Measurements from ENCODE around the gene FYCO1.

FYCO1 gene

DNA sequence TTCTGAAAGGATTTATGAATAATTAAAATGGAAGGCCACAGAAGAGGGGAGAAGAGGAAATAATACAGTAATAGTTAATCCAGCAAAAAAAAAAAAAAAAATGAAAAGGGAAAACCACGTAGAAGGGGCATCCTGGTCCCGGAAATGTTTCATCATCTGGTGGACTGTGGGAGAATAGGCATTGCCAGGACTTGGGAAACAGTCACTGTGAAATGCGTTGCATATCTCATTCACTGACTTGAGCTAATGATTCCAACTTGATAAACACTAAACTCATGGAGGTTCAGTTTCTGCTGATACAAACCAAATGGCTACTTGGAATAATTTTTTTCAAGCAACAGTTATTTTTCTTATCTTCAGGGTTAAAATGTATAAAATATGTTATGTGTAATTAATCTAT lies 28.5 kb upstream of the FYCO1 start:
- no peak overlapping the region for H3K27ac ChIP-seq (ENCODE audit: low read length)
- H3K4me3 ChIP-seq (ENCODE audit: low read depth in 1 of 2, low read length in 2 of 2), result no peak overlapping the region
- no peaks in the 10 kb centered on the region for H3K27me3 ChIP-seq (ENCODE audit: low read depth, low read length)
- H3K36me3 ChIP-seq (ENCODE audit: control insufficient read depth in 1 of 2, insufficient read depth in 2 of 2, low read length in 2 of 2), result no peaks in the 10 kb centered on the region
- H3K9me3 ChIP-seq (ENCODE audit: control insufficient read depth in 1 of 2, low read length in 2 of 2), result peaks cover 0 to 2% of the 10 kb centered on the region in 2 donors
- H3K4me1 ChIP-seq (ENCODE audit: control insufficient read depth in 1 of 2, insufficient read depth in 2 of 2, low read length in 2 of 2), result no peaks in the 10 kb centered on the region

DNA sequence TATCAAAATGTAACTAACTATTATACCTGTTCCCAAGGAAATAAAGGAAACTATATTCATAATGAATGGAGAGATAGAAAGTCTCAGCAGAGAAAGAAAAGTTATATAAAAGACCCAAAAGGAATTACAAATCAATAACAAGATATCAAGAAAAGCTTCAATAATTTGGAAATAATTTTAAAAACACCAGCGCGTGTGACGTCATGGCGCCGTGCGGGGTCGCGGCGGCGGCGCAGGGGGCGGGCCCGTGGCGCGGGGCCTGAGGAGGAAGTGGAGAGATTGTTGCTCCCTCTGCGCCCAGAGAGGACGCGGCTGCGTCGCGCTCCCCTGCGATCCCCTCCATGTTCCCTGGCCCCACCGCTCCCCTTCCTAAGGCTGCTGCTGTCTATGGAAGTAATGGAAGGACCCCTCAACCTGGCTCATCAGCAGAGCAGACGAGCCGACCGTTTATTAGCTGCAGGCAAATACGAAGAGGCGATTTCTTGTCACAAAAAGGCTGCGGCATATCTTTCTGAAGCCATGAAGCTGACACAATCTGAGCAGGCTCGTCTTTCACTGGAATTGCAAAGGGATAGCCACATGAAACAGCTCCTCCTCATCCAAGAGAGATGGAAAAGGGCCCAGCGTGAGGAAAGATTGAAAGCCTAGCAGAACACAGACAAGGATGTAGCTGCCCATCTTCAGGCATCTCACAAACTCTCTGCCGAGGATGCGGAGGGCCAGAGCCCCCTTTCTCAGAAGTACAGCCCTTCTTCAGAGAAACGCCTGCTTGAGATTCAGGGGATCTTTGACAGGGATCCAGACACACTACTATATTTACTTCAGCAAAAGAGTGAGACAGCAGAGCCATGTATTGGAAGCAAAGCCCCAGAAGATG lies 27.5 kb upstream of the FYCO1 start:
- no peaks in the 10 kb centered on the region for H3K4me1 ChIP-seq (ENCODE audit: control insufficient read depth in 1 of 2, insufficient read depth in 2 of 2, low read length in 2 of 2)
- H3K27ac ChIP-seq (ENCODE audit: low read length), result no peak overlapping the region
- no peak overlapping the region for H3K4me3 ChIP-seq (ENCODE audit: low read depth in 1 of 2, low read length in 2 of 2)

GRCh38 chr3:46021516-46021915 lies 25.9 kb upstream of the FYCO1 start:
- Histone ChIP-seq H3K9me3 (ENCODE audit: control insufficient read depth in 1 of 2, low read length in 2 of 2) (no peaks in the 10 kb centered on the region), H3K36me3 (ENCODE audit: control insufficient read depth in 1 of 2, insufficient read depth in 2 of 2, low read length in 2 of 2) (no peaks in the 10 kb centered on the region), H3K27ac (ENCODE audit: low read length) (no peak overlapping the region)

More for the DNA sequence above, 27.5 kb upstream of the FYCO1 start:
- H3K36me3 ChIP-seq (ENCODE audit: control insufficient read depth in 1 of 2, insufficient read depth in 2 of 2, low read length in 2 of 2), result no peaks in the 10 kb centered on the region
- peaks cover 0 to 2% of the 10 kb centered on the region in 2 donors for H3K9me3 ChIP-seq (ENCODE audit: control insufficient read depth in 1 of 2, low read length in 2 of 2)
- H3K27me3 ChIP-seq (ENCODE audit: low read depth, low read length), result no peaks in the 10 kb centered on the region

GRCh38 chr3:46020766-46021510 lies 25.3 kb upstream of the FYCO1 start:
- Histone ChIP-seq H3K27ac (ENCODE audit: low read length) (no peak overlapping the region), H3K4me1 (ENCODE audit: control insufficient read depth in 1 of 2, insufficient read depth in 2 of 2, low read length in 2 of 2) (no peaks in the 10 kb centered on the region), H3K36me3 (ENCODE audit: control insufficient read depth in 1 of 2, insufficient read depth in 2 of 2, low read length in 2 of 2) (no peaks in the 10 kb centered on the region), H3K9me3 (ENCODE audit: control insufficient read depth in 1 of 2, low read length in 2 of 2) (no peaks in the 10 kb centered on the region), H3K4me3 (ENCODE audit: low read depth in 1 of 2, low read length in 2 of 2) (no peak overlapping the region), H3K27me3 (ENCODE audit: low read depth, low read length) (no peaks in the 10 kb centered on the region)

More at GRCh38 chr3:46021516-46021915, 25.9 kb upstream of the FYCO1 start:
- H3K4me1 ChIP-seq (ENCODE audit: control insufficient read depth in 1 of 2, insufficient read depth in 2 of 2, low read length in 2 of 2), result no peaks in the 10 kb centered on the region
- H3K4me3 ChIP-seq (ENCODE audit: low read depth in 1 of 2, low read length in 2 of 2), result no peak overlapping the region
- no peaks in the 10 kb centered on the region for H3K27me3 ChIP-seq (ENCODE audit: low read depth, low read length)

DNA sequence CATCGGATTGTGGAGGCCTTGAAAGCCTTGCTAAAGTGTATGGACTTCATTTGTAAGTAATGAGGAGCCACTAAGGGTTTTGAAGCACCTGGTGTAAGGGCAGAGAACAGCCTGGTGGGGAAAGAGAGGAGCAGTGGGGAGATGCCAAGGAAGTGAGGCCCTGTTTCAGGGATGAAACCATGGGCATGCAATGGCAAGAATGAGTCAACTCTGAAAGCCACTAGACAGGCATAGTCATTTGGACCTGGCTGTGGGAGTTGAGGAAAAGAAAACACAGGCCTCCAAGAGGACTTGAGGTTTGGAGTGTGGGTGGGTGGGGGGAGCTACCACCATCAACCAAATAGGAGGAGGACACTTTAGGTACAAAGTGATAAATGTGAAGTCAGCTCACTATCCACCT lies 24.1 kb upstream of the FYCO1 start:
- H3K4me1 ChIP-seq (ENCODE audit: control insufficient read depth in 1 of 2, insufficient read depth in 2 of 2, low read length in 2 of 2), result no peaks in the 10 kb centered on the region
- no peak overlapping the region for H3K4me3 ChIP-seq (ENCODE audit: low read depth in 1 of 2, low read length in 2 of 2)
- H3K27ac ChIP-seq (ENCODE audit: low read length), result no peak overlapping the region
- no peaks in the 10 kb centered on the region for H3K9me3 ChIP-seq (ENCODE audit: control insufficient read depth in 1 of 2, low read length in 2 of 2)
- H3K36me3 ChIP-seq (ENCODE audit: control insufficient read depth in 1 of 2, insufficient read depth in 2 of 2, low read length in 2 of 2), result no peaks in the 10 kb centered on the region
- no peaks in the 10 kb centered on the region for H3K27me3 ChIP-seq (ENCODE audit: low read depth, low read length)

DNA sequence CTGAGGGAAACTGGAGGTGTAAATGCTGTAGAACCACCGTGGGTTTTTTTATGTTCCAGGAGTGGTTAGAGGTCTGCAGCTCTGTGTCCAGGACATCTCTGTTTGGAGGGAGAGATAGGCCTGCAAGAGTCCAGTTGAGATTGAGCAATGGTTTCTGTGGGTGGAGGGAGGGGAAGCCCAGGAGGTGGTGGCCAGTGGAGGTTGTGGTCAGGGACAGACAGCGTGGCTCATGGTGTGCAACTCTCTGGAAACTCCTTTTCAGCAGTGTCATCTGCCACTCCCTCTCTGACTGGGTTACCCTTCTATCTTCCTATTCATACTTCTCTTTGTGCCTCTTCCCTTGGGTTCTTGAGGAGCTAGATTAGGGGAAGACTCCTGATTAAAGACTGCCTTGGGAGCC lies 22.1 kb upstream of the FYCO1 start:
- Histone ChIP-seq H3K36me3 (ENCODE audit: control insufficient read depth in 1 of 2, insufficient read depth in 2 of 2, low read length in 2 of 2) (no peaks in the 10 kb centered on the region), H3K27me3 (ENCODE audit: low read depth, low read length) (no peaks in the 10 kb centered on the region), H3K4me3 (ENCODE audit: low read depth in 1 of 2, low read length in 2 of 2) (no peak overlapping the region), H3K27ac (ENCODE audit: low read length) (no peak overlapping the region), H3K4me1 (ENCODE audit: control insufficient read depth in 1 of 2, insufficient read depth in 2 of 2, low read length in 2 of 2) (no peaks in the 10 kb centered on the region), H3K9me3 (ENCODE audit: control insufficient read depth in 1 of 2, low read length in 2 of 2) (no peaks in the 10 kb centered on the region)

GRCh38 chr3:46013316-46014094 lies 17.9 kb upstream of the FYCO1 start:
- H3K9me3 ChIP-seq (ENCODE audit: control insufficient read depth in 1 of 2, low read length in 2 of 2), result no peaks in the 10 kb centered on the region
- no peaks in the 10 kb centered on the region for H3K4me1 ChIP-seq (ENCODE audit: control insufficient read depth in 1 of 2, insufficient read depth in 2 of 2, low read length in 2 of 2)
- no peak overlapping the region for H3K27ac ChIP-seq (ENCODE audit: low read length)
- no peaks in the 10 kb centered on the region for H3K27me3 ChIP-seq (ENCODE audit: low read depth, low read length)
- no peak overlapping the region for H3K4me3 ChIP-seq (ENCODE audit: low read depth in 1 of 2, low read length in 2 of 2)
- H3K36me3 ChIP-seq (ENCODE audit: control insufficient read depth in 1 of 2, insufficient read depth in 2 of 2, low read length in 2 of 2), result no peaks in the 10 kb centered on the region

DNA sequence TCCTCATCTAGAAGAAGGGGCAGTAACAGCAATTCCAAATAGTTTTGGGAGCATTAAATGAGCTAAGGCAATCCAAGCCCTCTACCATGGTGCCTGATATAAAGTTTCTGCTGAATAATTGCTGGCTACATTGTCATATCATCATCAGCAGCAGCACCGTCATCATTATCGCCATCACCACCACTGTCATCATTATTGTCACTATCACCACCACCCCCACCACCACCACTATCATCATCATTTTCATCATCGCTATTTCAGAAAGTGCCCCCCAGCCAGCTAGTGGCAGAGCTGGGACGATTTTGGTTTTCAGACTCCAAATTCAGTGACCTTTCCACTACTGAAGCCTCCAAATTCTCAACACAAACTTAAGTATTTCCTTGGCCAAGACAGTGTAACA lies 16.6 kb upstream of the FYCO1 start:
- Histone ChIP-seq H3K4me1 (ENCODE audit: control insufficient read depth in 1 of 2, insufficient read depth in 2 of 2, low read length in 2 of 2) (no peaks in the 10 kb centered on the region), H3K4me3 (ENCODE audit: low read depth in 1 of 2, low read length in 2 of 2) (no peak overlapping the region), H3K9me3 (ENCODE audit: control insufficient read depth in 1 of 2, low read length in 2 of 2) (no peaks in the 10 kb centered on the region), H3K36me3 (ENCODE audit: control insufficient read depth in 1 of 2, insufficient read depth in 2 of 2, low read length in 2 of 2) (no peaks in the 10 kb centered on the region), H3K27ac (ENCODE audit: low read length) (no peak overlapping the region), H3K27me3 (ENCODE audit: low read depth, low read length) (no peaks in the 10 kb centered on the region)

- Histone ChIP-seq H3K36me3 (ENCODE audit: control insufficient read depth in 1 of 2, insufficient read depth in 2 of 2, low read length in 2 of 2) (no peaks in the 10 kb centered on the region), H3K27me3 (ENCODE audit: low read depth, low read length) (no peaks in the 10 kb centered on the region), H3K4me3 (ENCODE audit: low read depth in 1 of 2, low read length in 2 of 2) (no peak overlapping the region), H3K9me3 (ENCODE audit: control insufficient read depth in 1 of 2, low read length in 2 of 2) (no peaks in the 10 kb centered on the region), H3K27ac (ENCODE audit: low read length) (no peak overlapping the region), H3K4me1 (ENCODE audit: control insufficient read depth in 1 of 2, insufficient read depth in 2 of 2, low read length in 2 of 2) (peaks cover 0 to 6% of the 10 kb centered on the region in 2 donors)
Measured at GRCh38 chr3:46010519-46011113, 15.0 kb upstream of the FYCO1 start.

GRCh38 chr3:46008058-46008457 lies 12.4 kb upstream of the FYCO1 start:
- H3K4me1 ChIP-seq (ENCODE audit: control insufficient read depth in 1 of 2, insufficient read depth in 2 of 2, low read length in 2 of 2), result peaks cover 0 to 6% of the 10 kb centered on the region in 2 donors
- no peaks in the 10 kb centered on the region for H3K27me3 ChIP-seq (ENCODE audit: low read depth, low read length)
- H3K27ac ChIP-seq (ENCODE audit: low read length), result no peak overlapping the region
- H3K4me3 ChIP-seq (ENCODE audit: low read depth in 1 of 2, low read length in 2 of 2), result no peak overlapping the region
- H3K36me3 ChIP-seq (ENCODE audit: control insufficient read depth in 1 of 2, insufficient read depth in 2 of 2, low read length in 2 of 2), result no peaks in the 10 kb centered on the region
- no peaks in the 10 kb centered on the region for H3K9me3 ChIP-seq (ENCODE audit: control insufficient read depth in 1 of 2, low read length in 2 of 2)

DNA sequence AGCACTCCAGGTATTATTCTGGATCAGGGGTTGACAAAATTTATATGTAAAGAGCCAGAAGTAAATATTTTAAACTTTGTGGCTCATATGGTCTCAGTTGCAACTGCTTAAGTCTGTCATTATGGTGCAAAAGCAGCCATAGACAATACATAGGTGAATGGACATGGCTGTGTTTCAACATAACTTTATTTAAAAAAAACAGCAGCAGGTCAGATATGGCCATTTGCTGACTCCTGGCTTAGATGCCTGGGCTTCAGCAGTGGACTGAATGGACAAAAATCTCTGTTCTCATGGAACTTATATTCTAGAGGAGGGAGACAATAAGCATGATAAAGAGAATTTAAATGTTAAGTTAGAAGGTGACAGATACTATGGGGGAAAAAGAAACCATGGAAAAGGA lies 11.7 kb upstream of the FYCO1 start:
- no peaks in the 10 kb centered on the region for H3K27me3 ChIP-seq (ENCODE audit: low read depth, low read length)
- no peak overlapping the region for H3K27ac ChIP-seq (ENCODE audit: low read length)
- H3K36me3 ChIP-seq (ENCODE audit: control insufficient read depth in 1 of 2, insufficient read depth in 2 of 2, low read length in 2 of 2), result no peaks in the 10 kb centered on the region
- no peaks in the 10 kb centered on the region for H3K9me3 ChIP-seq (ENCODE audit: control insufficient read depth in 1 of 2, low read length in 2 of 2)
- no peak overlapping the region for H3K4me3 ChIP-seq (ENCODE audit: low read depth in 1 of 2, low read length in 2 of 2)
- peaks cover 0 to 6% of the 10 kb centered on the region in 2 donors for H3K4me1 ChIP-seq (ENCODE audit: control insufficient read depth in 1 of 2, insufficient read depth in 2 of 2, low read length in 2 of 2)
